IMR-90 (cell line): ENCODE measurements around the gene TIGD3.

Experiments used
- BHLHE40 ChIP-seq: fragments of 150-350 bp; IDR thresholded peaks from 2 replicates; pipeline ENCODE4 v1.6.1; 2016; ENCODE audit warnings: mild to moderate bottlenecking, low read depth, low read length
- CTCF ChIP-seq: conservative IDR thresholded peaks from 2 replicates; pipeline ENCODE4 v1.5.1; 2012; ENCODE audit warnings: mild to moderate bottlenecking, low read depth, low read length, improper control_type of control experiment
- POLR2A ChIP-seq: IDR thresholded peaks from 2 replicates; pipeline ENCODE4 v1.6.1; 2012; ENCODE audit warnings: mild to moderate bottlenecking, low read depth, low read length
- SMC3 ChIP-seq: fragments of 150-350 bp; IDR thresholded peaks from 2 replicates; pipeline ENCODE4 v1.6.1; 2016; ENCODE audit warnings: low read depth, mild to moderate bottlenecking, antibody characterized with exemption, low read length, moderate library complexity

GRCh38 chr11:65377036-65377435 lies 22.5 kb downstream of the TIGD3 start:
- TF ChIP-seq SMC3, result no peak
- no peak for TF ChIP-seq CTCF
- TF ChIP-seq BHLHE40, result no peak
- TF ChIP-seq POLR2A, result no peak
